MM.1S (cell line): ENCODE results near the gene TACC2.

Source experiments
- DNase-seq: peaks from one replicate; pipeline ENCODE4 v3.0.0-alpha.2; 2015
- H2AFZ ChIP-seq: fragments of 300-600 bp; sonication (generic); 2 replicates; pipeline ENCODE4 v1.6.0; 2016; ENCODE audit warnings: antibody characterized with exemption, low read length
- H3F3A ChIP-seq: fragments of 300-600 bp; sonication (generic); 2 replicates; pipeline ENCODE4 v1.6.1; 2016; ENCODE audit warnings: mild to moderate bottlenecking, antibody characterized with exemption, low read length, moderate library complexity, mixed read lengths; ENCODE audit not compliant: insufficient read depth
- H3K27ac ChIP-seq: fragments of 300-600 bp; sonication (generic); 2 replicates; pipeline ENCODE4 v1.5.1; 2016; ENCODE audit warnings: mild to moderate bottlenecking, low read length
- H3K27me3 ChIP-seq: fragments of 300-600 bp; sonication (generic); replicated peaks from 2 replicates; pipeline ENCODE4 v1.6.0; 2016; ENCODE audit warnings: low read length; ENCODE audit not compliant: insufficient read depth
- H3K36me3 ChIP-seq: fragments of 300-600 bp; sonication (generic); replicated peaks from 2 replicates; pipeline ENCODE4 v1.6.1; 2016; ENCODE audit warnings: mild to moderate bottlenecking, low read length, mixed read lengths; ENCODE audit not compliant: insufficient read depth
- H3K4me1 ChIP-seq: fragments of 300-600 bp; sonication (generic); 2 replicates; pipeline ENCODE4 v1.6.1; 2016; ENCODE audit warnings: low read length, mixed read lengths
- H3K4me2 ChIP-seq: fragments of 300-600 bp; sonication (generic); 2 replicates; pipeline ENCODE4 v1.6.0; 2016; ENCODE audit warnings: low read depth, low read length
- H3K4me3 ChIP-seq: fragments of 300-600 bp; sonication (generic); 2 replicates; pipeline ENCODE4 v1.5.1; 2016; ENCODE audit warnings: low read length, mixed read lengths
- H3K79me2 ChIP-seq: fragments of 300-600 bp; sonication (generic); 2 replicates; pipeline ENCODE4 v1.6.1; 2016; ENCODE audit warnings: mixed run types, low read length, mixed read lengths
- H3K9ac ChIP-seq: fragments of 300-600 bp; sonication (generic); 2 replicates; pipeline ENCODE4 v1.6.1; 2016; ENCODE audit warnings: low read length, mixed read lengths
- H3K9me2 ChIP-seq: fragments of 300-600 bp; sonication (generic); replicated peaks from 2 replicates; pipeline ENCODE4 v1.6.1; 2016; ENCODE audit warnings: mild to moderate bottlenecking, low read length, mixed read lengths; ENCODE audit not compliant: insufficient read depth
- H3K9me3 ChIP-seq: fragments of 300-600 bp; sonication (generic); replicated peaks from 2 replicates; pipeline ENCODE4 v1.6.1; 2016; ENCODE audit warnings: mild to moderate bottlenecking, low read length, mixed read lengths; ENCODE audit not compliant: insufficient read depth
- H4K20me1 ChIP-seq: fragments of 300-600 bp; sonication (generic); 2 replicates; pipeline ENCODE4 v1.6.1; 2016; ENCODE audit warnings: mild to moderate bottlenecking, low read length, moderate library complexity, mixed read lengths; ENCODE audit not compliant: insufficient read depth
- EZH2 ChIP-seq: fragments of 300-600 bp; sonication (generic); optimal IDR thresholded peaks from 2 replicates; pipeline ENCODE3; 2017; ENCODE audit warnings: low read depth, mild to moderate bottlenecking, antibody characterized with exemption, low read length, mixed read lengths
- EZH2phosphoT487 ChIP-seq: fragments of 300-600 bp; sonication (generic); IDR thresholded peaks from 2 replicates; pipeline ENCODE4 v1.6.1; 2018; ENCODE audit warnings: antibody characterized with exemption, low read length
- TF ChIP-seq, protein P1 (sequence below): fragments of 300-600 bp; sonication (generic); IDR thresholded peaks from 2 replicates; pipeline ENCODE4 v1.5.1; 2016; ENCODE audit warnings: antibody characterized with exemption, low read length, mixed read lengths

Gene TACC2

GRCh38 chr10:122034149-122034756, 45.3 kb downstream of the TACC2 start:
- DNase-seq: no peak
- H3F3A ChIP-seq: no peaks in the 10 kb centered on the region
- no peaks in the 10 kb centered on the region for H3K4me1 ChIP-seq
- H3K9me2 ChIP-seq: no peaks in the 10 kb centered on the region
- H4K20me1 ChIP-seq: no peaks in the 10 kb centered on the region
- TF ChIP-seq EZH2phosphoT487 (no peak), EZH2 (no peak)
- TF ChIP-seq, protein P1, sequence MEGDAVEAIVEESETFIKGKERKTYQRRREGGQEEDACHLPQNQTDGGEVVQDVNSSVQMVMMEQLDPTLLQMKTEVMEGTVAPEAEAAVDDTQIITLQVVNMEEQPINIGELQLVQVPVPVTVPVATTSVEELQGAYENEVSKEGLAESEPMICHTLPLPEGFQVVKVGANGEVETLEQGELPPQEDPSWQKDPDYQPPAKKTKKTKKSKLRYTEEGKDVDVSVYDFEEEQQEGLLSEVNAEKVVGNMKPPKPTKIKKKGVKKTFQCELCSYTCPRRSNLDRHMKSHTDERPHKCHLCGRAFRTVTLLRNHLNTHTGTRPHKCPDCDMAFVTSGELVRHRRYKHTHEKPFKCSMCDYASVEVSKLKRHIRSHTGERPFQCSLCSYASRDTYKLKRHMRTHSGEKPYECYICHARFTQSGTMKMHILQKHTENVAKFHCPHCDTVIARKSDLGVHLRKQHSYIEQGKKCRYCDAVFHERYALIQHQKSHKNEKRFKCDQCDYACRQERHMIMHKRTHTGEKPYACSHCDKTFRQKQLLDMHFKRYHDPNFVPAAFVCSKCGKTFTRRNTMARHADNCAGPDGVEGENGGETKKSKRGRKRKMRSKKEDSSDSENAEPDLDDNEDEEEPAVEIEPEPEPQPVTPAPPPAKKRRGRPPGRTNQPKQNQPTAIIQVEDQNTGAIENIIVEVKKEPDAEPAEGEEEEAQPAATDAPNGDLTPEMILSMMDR: no peak
- H3K4me3 ChIP-seq: no peak overlapping the region
- no peaks in the 10 kb centered on the region for H3K79me2 ChIP-seq
- no peak overlapping the region for H3K27ac ChIP-seq
- no peak overlapping the region for H2AFZ ChIP-seq
- no peaks in the 10 kb centered on the region for H3K36me3 ChIP-seq
- no peak overlapping the region for H3K4me2 ChIP-seq
- no peaks in the 10 kb centered on the region for H3K27me3 ChIP-seq
- H3K9me3 ChIP-seq: no peaks in the 10 kb centered on the region
- no peak overlapping the region for H3K9ac ChIP-seq

DNA sequence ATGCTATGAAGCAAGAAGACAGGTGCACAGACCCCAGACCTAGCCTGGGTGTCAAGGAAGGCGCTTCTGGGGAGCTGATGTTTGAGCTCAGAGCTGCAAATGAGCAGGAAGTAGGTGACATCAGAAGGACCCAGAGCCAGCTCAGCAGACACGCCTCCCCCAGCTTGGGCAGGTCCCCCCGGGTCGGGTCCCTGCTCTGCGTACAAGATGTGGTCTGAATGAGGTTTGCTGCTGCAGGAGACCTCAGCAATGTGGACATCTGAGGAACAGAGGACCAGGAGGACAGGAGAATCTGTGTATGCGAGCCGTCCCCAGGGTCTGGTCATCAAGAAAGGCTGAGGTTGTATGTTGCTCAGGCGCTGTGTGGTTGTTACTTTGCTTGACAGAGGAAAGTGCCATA, 51.8 kb downstream of the TACC2 start:
- H3K36me3 ChIP-seq: no peaks in the 10 kb centered on the region
- H3K27ac ChIP-seq: no peak overlapping the region
- no peak overlapping the region for H3K4me2 ChIP-seq
- H3K9ac ChIP-seq: no peak overlapping the region
- TF ChIP-seq EZH2phosphoT487: no peak
- TF ChIP-seq EZH2: no peak
- TF ChIP-seq, protein P1: no peak
- H3F3A ChIP-seq: no peaks in the 10 kb centered on the region
- H3K4me3 ChIP-seq: no peak overlapping the region
- no peak for DNase-seq
- no peaks in the 10 kb centered on the region for H3K9me3 ChIP-seq
- H4K20me1 ChIP-seq: no peaks in the 10 kb centered on the region
- no peaks in the 10 kb centered on the region for H3K9me2 ChIP-seq
- H3K27me3 ChIP-seq: no peaks in the 10 kb centered on the region
- no peak overlapping the region for H2AFZ ChIP-seq
- no peaks in the 10 kb centered on the region for H3K79me2 ChIP-seq
- H3K4me1 ChIP-seq: no peaks in the 10 kb centered on the region

DNA sequence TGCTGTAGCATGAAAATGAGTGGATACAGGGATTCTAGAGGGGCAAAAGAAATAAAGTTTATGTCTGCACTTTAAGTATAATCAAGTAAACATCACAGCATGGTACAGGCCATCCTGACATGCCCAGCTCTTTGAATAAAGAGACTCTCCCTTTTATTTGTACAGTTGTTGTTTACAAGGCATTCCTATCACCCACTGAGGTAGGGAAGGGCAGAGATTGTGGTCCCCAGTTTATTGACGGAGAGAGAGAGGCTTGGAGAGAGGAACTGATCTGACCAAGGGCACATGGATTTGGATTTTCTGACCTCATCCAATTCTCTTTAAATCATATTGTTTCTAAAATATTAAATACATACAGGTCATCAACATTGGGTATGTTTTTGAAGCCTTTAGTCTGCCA, 53.9 kb downstream of the TACC2 start:
- H3K27ac ChIP-seq: no peak overlapping the region
- H3K4me3 ChIP-seq: no peak overlapping the region
- no peaks in the 10 kb centered on the region for H3K9me3 ChIP-seq
- H3K4me2 ChIP-seq: no peak overlapping the region
- H3K9me2 ChIP-seq: no peaks in the 10 kb centered on the region
- DNase-seq: no peak
- no peaks in the 10 kb centered on the region for H3F3A ChIP-seq
- H4K20me1 ChIP-seq: no peaks in the 10 kb centered on the region
- no peaks in the 10 kb centered on the region for H3K27me3 ChIP-seq
- H3K36me3 ChIP-seq: no peaks in the 10 kb centered on the region
- TF ChIP-seq, protein P1: no peak
- TF ChIP-seq EZH2phosphoT487 (no peak), EZH2 (no peak)
- H3K9ac ChIP-seq: no peak overlapping the region
- H3K4me1 ChIP-seq: no peaks in the 10 kb centered on the region
- no peak overlapping the region for H2AFZ ChIP-seq
- H3K79me2 ChIP-seq: no peaks in the 10 kb centered on the region
